OCI-M1 (cell line): ENCODE results near the gene COX4I1.
"Not testable (repeated sequence)": the region's sequence is repeated elsewhere in the genome, so short reads cannot be mapped to it uniquely, and the experiment has no call there.

ENCODE experiments used
- DNase-seq: peaks from one replicate; lab custom pipeline; 2025; lab: John Stamatoyannopoulos, UW

The COX4I1 gene

DNA sequence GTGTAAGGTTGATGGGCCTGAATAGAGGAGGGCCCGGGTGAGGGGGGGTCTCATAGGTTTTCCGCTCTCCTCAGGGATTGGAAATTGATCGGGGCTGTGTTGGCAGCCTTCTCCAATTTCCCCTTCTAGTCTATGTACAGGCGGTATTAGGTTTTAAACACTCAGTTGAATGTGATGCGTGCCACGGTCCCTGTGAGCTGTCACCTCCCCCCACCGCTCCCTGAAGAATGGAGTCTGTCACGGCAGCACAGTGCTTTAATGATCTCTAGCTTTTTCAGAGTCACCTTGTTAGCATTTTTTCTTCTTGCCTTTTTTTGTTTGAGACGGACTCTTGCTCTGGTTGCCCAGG is 800 bp downstream of the COX4I1 start:
- peak; percentile 46 for DNase-seq

DNA sequence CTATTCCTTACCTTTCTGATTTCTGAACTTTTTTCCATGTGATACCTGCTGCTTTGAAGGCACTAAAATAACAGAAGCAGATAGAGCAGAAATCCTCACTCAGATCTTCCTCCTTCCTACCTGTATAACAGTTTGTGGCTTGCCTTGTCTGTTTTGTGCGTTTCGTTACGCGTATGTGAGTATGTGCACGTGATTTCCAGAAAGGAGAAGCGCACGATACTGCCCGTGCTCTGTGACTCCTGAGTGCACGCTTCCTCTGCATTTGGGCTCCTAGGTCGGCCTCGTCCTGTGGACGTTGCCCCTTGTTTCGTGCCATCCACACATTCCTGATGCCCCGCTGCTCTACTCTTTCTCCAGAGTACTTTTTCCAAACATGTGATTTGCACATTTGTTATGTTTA is 4.1 kb downstream of the COX4I1 start:
- DNase-seq: no peak

DNA sequence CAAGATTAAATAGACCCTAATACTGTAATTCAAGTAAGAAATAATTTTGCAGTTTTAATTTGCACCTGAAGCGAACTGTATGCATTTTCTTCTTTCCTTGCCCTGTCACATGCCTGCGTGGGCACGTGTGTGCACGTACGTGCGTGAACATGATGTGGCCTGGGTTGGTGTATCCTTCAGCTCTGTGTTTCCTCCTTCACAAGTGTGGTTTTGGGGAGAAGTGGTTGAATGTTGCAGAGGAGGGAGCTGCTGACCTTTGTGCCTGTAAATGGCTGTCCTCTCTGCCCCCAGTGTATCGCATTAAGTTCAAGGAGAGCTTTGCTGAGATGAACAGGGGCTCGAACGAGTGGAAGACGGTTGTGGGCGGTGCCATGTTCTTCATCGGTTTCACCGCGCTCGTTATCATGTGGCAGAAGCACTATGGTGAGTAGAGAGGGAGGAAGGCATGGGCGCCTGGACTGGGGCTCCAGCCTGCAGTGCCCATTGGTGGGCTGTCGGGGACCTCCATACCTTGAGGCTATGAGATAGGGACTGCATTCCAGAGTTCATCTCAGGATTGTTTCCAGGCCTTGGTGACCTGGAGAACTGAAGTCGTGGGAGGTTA is 6.0 kb downstream of the COX4I1 start:
- DNase-seq: no peak

DNA sequence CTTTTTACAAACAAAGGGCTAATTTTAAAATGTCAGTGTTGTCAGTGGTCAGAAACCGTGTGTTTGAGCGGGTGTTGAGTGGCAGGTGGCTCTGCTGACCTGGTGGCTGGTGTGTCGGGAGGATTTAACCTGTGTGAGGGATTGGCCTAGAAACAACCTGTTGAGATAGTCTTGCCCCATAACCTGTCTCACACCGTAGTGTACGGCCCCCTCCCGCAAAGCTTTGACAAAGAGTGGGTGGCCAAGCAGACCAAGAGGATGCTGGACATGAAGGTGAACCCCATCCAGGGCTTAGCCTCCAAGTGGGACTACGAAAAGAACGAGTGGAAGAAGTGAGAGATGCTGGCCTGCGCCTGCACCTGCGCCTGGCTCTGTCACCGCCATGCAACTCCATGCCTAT is 7.0 kb downstream of the COX4I1 start:
- no peak for DNase-seq

DNA sequence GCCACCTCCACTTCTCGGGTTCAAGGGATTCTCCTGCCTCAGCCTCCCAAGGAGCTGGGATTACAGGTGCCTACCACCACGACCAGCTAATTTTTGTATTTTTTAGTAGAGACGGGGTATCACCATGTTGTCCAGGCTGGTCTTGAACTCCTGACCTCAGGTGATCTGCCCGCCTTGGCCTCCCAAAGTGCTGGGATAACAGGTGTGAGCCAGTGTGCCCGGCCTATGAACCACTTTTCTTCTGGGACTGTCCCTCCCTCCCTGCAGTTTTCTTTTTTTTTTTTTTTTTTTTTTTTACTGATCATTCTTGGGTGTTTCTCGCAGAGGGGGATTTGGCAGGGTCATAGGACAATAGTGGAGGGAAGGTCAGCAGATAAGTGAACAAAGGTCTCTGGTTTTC is 7.8 kb downstream of the COX4I1 start:
- DNase-seq: not testable (repeated sequence)

DNA sequence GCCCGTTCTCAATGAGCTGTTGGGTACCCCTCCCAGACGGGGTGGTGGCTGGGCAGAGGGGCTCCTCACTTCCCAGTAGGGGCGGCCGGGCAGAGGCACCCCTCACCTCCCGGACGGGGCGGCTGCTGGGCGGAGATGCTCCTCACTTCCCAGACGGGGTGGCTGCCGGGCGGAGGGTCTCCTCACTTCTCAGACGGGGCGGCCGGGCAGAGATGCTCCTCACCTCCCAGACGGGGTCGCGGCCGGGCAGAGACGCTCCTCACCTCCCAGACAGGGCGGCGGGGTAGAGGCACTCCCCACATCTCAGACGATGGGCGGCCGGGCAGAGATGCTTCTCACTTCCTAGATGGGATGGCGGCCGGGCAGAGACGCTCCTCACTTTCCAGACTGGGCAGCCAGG is 8.6 kb downstream of the COX4I1 start:
- DNase-seq: not testable (repeated sequence)

DNA sequence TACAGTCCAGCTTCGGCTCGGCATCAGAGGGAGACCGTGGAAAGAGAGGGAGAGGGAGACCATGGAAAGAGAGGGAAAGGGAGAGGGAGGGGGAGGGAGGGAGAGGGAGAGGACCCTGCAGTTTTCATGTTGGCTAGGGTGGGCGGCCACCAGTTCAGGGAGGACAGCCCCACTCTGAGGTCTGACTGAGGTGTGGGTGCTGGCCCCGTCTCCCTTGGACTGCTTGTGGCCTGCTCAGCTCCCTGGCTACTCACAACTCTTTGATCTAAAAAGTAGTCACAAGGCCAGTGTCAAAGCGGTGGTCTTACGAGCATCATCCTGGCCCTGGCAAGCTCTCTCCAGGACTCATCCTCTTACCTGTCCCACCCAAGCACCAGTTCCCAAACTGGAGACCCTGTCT is 9.4 kb downstream of the COX4I1 start:
- no peak for DNase-seq

DNA sequence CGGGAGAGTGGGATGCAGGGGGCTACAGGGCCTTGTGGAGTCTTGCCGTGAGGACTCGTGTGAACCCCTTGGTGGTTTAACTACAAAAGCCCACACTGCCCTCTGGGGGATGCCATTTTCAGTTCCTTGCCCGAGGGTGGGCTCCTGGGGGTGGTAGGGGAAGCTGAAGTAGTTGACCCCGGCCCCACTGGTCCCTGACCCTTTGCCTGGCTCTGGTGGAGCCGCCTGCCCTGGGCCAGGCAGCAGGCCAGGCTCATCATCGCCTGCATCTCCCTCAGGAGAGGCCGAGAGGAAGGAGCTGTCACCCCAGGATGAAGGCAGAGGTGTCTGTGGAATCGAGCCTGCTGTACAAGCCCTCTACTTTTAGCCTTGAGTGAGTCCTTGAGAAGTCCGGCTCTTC is 10.2 kb downstream of the COX4I1 start:
- DNase-seq: no peak

DNA sequence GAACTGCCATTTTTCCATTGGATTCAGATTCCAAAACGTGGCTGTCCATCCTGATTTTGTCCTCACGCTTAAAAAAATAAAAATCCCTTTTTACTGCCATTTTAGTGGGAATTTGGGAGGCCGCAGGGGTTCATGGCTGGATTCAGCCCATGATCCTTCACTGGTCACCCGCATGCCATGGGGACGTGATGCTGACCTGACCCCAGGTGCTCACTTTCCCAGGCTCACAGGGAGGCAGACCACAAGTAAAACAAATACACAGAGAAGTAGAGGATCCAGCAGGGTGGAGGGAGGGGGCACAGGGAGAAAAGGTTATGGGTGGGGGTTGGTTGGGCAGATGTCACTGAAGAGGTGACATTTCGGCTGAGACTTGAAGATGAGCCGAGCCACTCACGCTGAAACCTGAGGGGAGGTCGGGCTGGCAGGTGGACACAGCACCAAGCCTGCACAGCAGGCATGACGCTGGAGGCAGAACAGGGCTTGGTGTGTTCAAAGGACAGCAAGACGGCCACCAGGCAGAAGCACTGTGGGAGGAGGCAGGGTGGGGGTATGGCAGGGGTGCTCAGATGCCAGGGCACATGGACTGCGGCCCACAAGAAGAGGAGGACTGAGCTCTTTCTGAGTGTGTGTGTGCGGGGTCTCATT is 10.7 kb downstream of the COX4I1 start:
- no peak for DNase-seq

DNA sequence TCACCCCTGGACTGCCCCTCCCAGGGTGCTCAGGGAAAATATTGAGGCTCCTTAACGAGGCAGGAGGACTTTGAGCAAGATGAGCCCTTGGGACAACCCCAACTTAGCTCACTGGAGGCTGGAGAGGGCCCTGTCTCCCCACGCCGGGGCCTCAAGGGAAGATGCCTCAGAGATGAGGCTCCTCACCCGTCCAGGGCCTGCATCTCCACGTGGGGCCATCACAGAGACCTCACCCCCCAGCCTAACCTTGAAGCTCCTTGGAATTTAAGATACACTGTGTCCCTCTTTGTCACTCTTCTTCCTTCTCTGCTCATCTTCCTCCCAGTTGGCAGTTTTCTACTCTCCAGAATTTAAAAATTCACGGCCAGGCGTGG is 11.2 kb downstream of the COX4I1 start:
- DNase-seq: no peak

DNA sequence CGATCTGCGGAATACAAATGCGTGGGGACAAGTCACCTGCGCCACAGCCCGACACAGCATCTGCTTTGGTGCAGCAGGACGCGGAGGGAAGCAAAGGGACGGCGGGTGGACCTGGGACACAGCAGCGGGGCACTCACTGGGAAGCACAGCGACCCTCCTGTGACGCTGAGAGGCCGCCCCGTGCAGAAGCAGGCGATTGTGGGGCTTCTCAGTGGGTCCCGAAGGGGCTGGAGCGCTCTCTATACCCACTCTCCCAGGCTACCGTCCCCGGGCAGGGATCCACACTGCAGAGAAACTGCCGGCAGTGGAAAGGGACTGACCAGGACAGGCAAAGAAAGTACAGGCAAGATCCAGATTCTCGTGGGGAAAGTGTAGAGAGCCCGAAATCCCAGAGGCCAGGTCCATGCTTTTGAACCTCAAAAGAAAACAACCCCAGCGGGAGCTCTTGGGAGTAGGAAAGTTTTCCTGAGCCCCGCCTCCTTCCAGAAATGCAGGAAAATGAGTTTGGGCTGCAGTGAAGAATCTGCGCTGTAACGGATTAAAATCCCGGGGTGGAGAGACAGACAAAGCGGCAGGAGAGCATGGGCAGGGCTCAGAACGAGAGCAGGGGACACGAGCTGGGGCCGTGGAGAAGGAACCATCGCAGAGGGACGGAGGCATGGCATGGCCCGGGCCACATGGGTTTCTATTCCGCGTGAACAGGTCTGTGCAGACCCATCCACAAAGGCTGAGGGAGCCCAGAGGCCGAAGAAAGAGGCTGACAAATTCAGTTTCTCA is 12.7 kb downstream of the COX4I1 start:
- DNase-seq: no peak

DNA sequence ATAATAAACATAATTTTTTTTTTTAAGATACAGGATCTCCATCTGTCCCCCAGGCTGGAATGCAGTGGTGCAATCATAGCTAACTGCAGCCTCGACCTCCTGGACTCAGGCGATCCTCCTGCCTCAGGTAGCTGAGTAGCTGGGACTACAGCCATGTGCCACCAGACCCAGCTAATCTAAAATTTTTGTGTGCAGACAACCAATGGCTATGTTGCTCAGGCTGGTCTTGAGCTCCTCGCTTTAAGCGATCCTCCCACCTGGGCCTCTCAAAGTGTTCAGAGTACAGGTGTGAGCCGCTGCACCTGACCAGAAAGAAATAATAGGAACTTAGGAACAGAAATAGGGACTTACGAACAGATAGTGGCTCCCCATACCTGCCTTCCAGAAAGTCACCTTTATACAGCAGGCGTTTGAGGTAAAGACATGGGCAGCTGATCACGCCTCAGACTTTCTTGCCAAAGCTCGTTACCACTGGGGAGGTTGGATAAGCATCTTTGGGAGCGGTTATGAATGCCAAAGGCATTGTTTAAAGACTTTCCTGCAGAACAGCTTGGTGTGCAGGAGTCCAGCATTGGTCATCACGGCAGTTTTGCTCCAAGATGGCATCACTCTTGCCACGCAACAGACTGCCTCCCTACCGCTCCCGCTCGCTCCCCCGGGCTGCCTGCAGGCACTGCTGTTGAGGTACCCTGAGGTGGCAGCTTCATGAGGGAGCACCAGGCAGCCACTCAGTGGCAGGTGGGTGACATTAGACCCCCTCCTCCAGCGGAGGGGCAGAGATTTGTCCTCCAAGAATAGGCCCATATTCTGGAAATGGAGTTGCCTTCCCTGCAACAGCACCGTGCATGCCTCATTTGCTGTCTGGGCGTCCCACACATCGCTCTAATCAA is 13.6 kb downstream of the COX4I1 start:
- no peak for DNase-seq

DNA sequence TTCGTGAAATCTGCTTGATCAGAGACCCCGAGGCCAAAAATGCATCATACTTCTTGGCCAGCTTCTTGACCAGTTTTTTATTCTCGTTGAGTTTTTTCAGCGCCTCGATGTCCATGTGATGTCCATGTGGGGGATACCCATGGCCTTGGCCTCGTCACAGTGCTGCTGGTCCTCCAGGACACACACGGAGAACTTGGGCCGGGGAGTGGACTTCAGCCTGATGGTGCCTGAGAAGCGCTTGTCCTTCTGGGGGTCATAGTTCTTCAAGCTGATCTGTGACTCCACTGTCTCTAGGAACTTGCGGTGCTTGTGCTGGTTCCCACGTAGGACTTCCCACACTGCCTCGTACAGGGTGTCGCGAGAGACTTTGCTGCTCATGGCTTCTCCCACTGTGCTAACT is 16.7 kb downstream of the COX4I1 start:
- DNase-seq: no peak

DNA sequence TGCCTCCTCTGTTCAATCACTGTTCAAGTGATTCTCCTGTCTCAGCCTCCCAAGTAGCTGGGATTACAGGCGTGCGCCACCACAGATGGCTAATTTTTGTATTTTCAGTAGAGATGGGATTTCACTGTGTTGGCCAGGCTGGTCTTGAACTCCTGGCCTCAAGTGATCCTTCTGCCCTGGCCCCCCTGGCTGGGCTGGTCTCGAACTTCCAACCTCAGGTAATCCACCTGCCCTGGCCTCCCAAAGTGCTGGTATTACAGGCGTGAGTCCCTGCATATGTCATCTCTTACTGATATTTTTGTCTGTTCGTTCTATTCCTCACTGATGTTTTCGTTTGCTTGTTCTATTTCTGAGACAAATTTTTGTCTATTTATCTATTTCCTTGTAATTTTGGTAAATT is 17.7 kb downstream of the COX4I1 start:
- not testable (repeated sequence) for DNase-seq

DNA sequence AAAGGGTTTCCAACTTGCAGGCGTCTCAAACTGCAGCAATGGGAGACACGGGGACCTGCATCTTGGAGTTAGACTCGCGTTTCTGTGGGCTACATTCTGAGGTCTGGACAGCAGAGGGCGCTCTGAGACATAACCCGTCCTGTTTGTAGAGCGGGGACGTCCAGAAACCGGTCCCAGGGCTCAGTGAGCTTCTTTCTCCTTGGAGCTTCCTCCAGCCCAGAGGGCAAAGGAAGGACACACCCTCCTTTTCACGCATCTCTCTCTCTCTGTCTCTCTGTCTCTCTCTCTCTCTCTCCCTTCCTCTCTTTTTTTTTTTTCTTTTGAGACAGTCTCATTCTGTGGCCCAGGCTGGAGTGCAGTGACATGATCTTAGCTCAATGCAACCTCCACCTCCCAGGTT is 19.8 kb downstream of the COX4I1 start:
- peak; percentile 89 for DNase-seq

DNA sequence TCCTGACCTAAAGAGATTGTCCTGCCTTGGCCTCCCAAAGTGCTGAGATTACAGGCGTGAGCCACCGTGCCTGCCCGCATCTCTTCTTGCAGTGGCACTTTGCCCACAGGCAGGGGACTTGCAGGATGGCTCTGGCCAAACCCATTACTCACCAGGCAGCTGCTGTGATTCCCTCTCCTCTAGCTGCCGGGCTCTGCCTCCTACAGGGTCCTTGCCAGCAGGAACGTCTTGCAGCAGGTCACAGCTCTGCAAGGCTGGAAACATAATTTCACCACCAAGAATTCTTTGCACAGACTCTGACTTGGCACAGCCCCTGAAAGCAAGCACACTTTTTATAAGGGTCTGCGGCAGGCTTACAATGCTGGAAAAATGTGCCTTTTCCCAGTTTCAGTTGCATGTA is 20.3 kb downstream of the COX4I1 start:
- no peak for DNase-seq

DNA sequence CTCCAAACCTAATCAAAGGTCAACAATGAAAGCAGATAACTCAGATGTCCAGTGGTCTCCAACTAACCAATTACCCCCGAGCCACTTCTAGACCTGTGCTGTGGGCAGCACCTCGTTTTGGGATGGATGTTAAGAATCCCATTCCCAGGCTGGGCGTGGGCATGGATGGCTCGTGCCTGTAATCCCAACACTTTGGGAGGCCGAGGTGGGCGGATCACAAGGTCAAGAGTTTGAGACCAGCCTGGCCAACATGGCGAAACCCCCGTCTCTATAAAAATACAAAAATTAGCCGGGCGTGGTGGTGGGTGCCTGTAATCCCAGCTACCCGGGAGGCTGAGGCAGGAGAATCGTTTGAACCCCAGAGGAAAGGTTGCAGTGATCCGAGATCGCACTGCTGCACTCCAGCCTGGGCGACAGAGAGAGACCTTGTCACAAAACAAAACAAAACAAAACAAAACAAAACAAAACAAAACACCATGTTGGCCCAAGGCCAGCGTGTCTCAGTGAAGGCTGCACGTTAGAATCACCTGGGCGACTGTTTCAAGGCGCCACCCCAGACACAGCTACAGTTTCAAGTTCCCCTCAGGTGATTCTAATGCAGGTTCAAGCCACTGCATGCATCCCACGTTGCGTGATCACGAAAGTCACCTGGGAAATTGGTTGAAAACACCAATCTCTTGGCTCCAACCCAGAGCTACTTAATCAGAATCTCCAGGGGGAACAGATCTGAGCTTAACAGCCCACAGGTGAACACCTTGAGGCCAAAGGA is 21.3 kb downstream of the COX4I1 start:
- no peak for DNase-seq

DNA sequence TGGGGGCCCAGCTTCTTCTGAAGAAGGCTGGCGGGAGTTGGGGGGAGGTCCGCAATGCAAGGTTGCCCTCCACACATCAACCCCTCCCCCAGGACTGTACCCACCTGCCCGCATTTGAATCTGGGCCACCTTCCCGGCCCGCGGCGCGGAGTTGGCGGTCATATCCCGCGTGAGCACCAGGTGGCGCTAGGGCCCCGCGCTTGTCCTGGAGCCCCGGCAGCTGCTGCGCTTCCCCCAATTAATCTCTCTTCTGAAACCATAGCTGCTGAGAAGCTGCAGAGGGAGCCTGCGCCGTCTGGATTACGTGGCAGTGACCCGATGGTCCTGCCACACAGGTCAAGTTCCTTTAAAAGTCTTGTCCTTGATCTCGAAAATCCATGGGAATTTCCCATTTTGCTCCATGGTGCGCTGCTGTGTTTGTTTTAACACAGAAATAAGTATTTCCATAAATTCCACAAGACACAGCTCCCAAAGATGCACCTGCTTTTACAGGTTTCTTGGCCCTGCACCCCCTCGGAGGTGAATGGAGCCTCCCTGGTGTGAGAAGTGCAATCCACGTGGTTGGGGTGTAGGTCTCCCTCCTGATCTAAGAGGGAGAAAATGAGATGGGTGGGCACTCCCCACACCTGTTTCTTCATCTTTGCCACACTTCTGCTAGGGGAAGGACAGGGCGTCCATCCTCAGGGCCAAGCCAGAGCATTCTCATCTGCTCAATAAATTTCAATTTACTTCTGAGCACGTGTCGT is 22.1 kb downstream of the COX4I1 start:
- peak; percentile 84 for DNase-seq

DNA sequence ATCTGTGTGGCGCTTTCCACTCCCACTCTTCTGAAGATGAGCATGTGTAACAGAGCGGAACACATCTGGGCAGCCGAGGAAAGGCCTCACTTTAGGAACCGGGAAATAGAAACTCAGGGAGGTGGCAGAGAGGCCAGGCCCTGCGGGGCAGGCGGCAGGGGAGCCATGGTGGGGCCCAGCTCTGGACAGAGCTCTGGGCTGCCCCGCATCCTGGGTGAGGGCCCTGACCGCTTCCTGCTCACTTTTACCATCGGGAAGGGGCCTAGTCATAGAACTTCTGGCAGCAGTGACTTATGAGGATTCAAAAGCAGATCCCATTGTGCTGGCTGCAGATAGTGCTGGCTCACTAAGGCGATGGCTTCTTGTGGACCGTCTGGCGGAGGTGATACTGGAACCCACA is 22.6 kb downstream of the COX4I1 start:
- no peak for DNase-seq

DNA sequence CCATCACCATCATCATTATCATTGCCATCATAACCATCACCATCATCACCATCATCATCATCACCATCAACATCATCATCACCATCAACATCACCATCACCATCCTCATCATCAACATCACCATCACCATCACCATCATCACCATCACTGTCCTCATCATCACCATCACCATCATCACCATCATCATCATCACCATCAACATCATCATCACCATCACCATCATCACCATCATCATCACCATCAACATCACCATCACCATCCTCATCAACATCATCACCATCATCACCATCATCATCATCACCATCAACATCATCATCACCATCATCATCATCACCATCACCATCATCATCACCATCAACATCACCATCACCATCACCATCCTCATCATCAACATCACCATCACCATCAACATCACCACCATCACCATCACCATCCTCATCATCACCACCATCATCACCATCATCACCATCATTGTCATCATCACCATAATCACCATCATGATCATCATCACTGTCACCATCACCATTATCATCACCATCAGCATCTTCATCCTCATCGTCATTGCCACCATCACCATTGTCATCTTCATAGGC is 23.9 kb downstream of the COX4I1 start:
- DNase-seq: no peak
